Measurements from ENCODE around the gene MEIS1. TPM values are rescaled to one million over a fixed set of nuclear protein-coding genes. Genes with fewer than 3 reads are reported as not detected.

Gene MEIS1
- total and polyA plus RNA-seq, 2 donors (not counting 1 experiment from before 2014, with no cell fraction given) = 0.03 TPM; not detected in 1

GRCh38 chr2:66534461-66534860 lies 99.5 kb downstream of the MEIS1 start:
- H3K4me1 Mint-ChIP-seq = no peaks in the 10 kb centered on the region
- no peak overlapping the region for H3K27ac Mint-ChIP-seq
- Histone ChIP-seq H3K4me2 (replicated peaks; ENCODE audit: low read depth, low read length, poor library complexity, severe bottlenecking) (no peak overlapping the region), H3K9ac (ENCODE audit: low read length) (no peak overlapping the region), H3K27me3 (replicated peaks in 1 of 4; ENCODE audit: control extremely low read depth in 1 of 4, control insufficient read depth in 3 of 4, insufficient read depth in 4 of 4, low read length in 3 of 4) (no peaks in the 10 kb centered on the region), H3K79me2 (ENCODE audit: control insufficient read depth, insufficient read depth, low read length) (no peaks in the 10 kb centered on the region), H3K9me3 (ENCODE audit: control extremely low read depth in 1 of 3, control insufficient read depth in 2 of 3, insufficient read depth in 1 of 3, low read length in 2 of 3) (peaks cover 0 to 2% (median 0%) of the 10 kb centered on the region in 3 donors), H3K36me3 (replicated peaks in 1 of 2; ENCODE audit: control extremely low read depth in 1 of 2, control insufficient read depth in 1 of 2, extremely low read depth in 1 of 2, insufficient read depth in 2 of 2, low read length in 1 of 2) (no peaks in the 10 kb centered on the region), H3K4me3 (ENCODE audit: control extremely low read depth in 1 of 5, extremely low read depth in 1 of 5, insufficient read depth in 1 of 5, low read depth in 2 of 5, low read length in 4 of 5) (no peak overlapping the region), H2AFZ (ENCODE audit: insufficient read depth, low read depth, low read length, poor library complexity, severe bottlenecking) (no peak overlapping the region), H3K27ac (ENCODE audit: low read length in 2 of 2) (no peak overlapping the region), H4K20me1 (ENCODE audit: control insufficient read depth, insufficient read depth, low read length, poor library complexity, severe bottlenecking) (no peaks in the 10 kb centered on the region), H3K4me1 (ENCODE audit: control insufficient read depth in 2 of 2, insufficient read depth in 2 of 2, low read length in 2 of 2) (no peaks in the 10 kb centered on the region)
- no peaks in the 10 kb centered on the region for H3K9me3 Mint-ChIP-seq (ENCODE audit: insufficient read depth)
- intact Hi-C loops (cut with micrococcal nuclease) = no loop called here
- ChIA-PET CTCF (no interaction called here), POLR2A (no interaction called here)
- H3K27me3 Mint-ChIP-seq = no peaks in the 10 kb centered on the region
- no peak for TF ChIP-seq CTCF (IDR thresholded peaks at IDR 0.05)
- no peak for TF ChIP-seq EZH2 (IDR thresholded peaks at IDR 0.05; ENCODE audit: borderline replicate concordance, insufficient read depth, low read depth, low read length, poor library complexity, severe bottlenecking)
- no peak for DNase-seq
- no peak overlapping the region for H3K4me3 Mint-ChIP-seq
- WGBS (ENCODE audit: insufficient coverage) = 60% methylated on average over 1 of the region's 4 CpGs
- ATAC-seq (ENCODE audit: low read depth) = no peak

GRCh38 chr2:66535574-66536289 lies 100.8 kb downstream of the MEIS1 start:
- H3K4me1 ChIP-seq (ENCODE audit: control insufficient read depth in 2 of 2, insufficient read depth in 2 of 2, low read length in 2 of 2) = no peaks in the 10 kb centered on the region
- no peak overlapping the region for H3K4me3 ChIP-seq (ENCODE audit: control extremely low read depth in 1 of 5, extremely low read depth in 1 of 5, insufficient read depth in 1 of 5, low read depth in 2 of 5, low read length in 4 of 5)
- no peaks in the 10 kb centered on the region for H3K9me3 Mint-ChIP-seq (ENCODE audit: insufficient read depth)
- H3K79me2 ChIP-seq (ENCODE audit: control insufficient read depth, insufficient read depth, low read length) = no peaks in the 10 kb centered on the region
- DNase-seq = no peak
- H3K27ac ChIP-seq (ENCODE audit: low read length in 2 of 2) = no peak overlapping the region
- H3K4me3 Mint-ChIP-seq = no peak overlapping the region
- H3K9ac ChIP-seq (ENCODE audit: low read length) = no peak overlapping the region
- no peaks in the 10 kb centered on the region for H3K27me3 Mint-ChIP-seq
- no CpG with 5 or more reads among the region's 3 CpGs for WGBS (ENCODE audit: insufficient coverage)
- H3K9me3 ChIP-seq (ENCODE audit: control extremely low read depth in 1 of 3, control insufficient read depth in 2 of 3, insufficient read depth in 1 of 3, low read length in 2 of 3) = peaks cover 0 to 2% (median 0%) of the 10 kb centered on the region in 3 donors
- no peaks in the 10 kb centered on the region for H3K27me3 ChIP-seq (replicated peaks in 1 of 4; ENCODE audit: control extremely low read depth in 1 of 4, control insufficient read depth in 3 of 4, insufficient read depth in 4 of 4, low read length in 3 of 4)
- ChIA-PET CTCF (no interaction called here), POLR2A (no interaction called here)
- no peaks in the 10 kb centered on the region for H3K36me3 ChIP-seq (replicated peaks in 1 of 2; ENCODE audit: control extremely low read depth in 1 of 2, control insufficient read depth in 1 of 2, extremely low read depth in 1 of 2, insufficient read depth in 2 of 2, low read length in 1 of 2)
- intact Hi-C loops (cut with micrococcal nuclease) = no loop called here
- no peak overlapping the region for H2AFZ ChIP-seq (ENCODE audit: insufficient read depth, low read depth, low read length, poor library complexity, severe bottlenecking)
- no peaks in the 10 kb centered on the region for H3K4me1 Mint-ChIP-seq
- H3K4me2 ChIP-seq (replicated peaks; ENCODE audit: low read depth, low read length, poor library complexity, severe bottlenecking) = no peak overlapping the region
- no peak for TF ChIP-seq EZH2 (IDR thresholded peaks at IDR 0.05; ENCODE audit: borderline replicate concordance, insufficient read depth, low read depth, low read length, poor library complexity, severe bottlenecking)
- no peak for TF ChIP-seq CTCF (IDR thresholded peaks at IDR 0.05)
- no peak for ATAC-seq (ENCODE audit: low read depth)
- no peak overlapping the region for H3K27ac Mint-ChIP-seq
- H4K20me1 ChIP-seq (ENCODE audit: control insufficient read depth, insufficient read depth, low read length, poor library complexity, severe bottlenecking) = no peaks in the 10 kb centered on the region

Measured in B cell (primary cell).